GM19035 (cell line): Measurements from ENCODE around the gene NPHP3.
"Not testable (repeated sequence)": the region's sequence is repeated elsewhere in the genome, so short reads cannot be mapped to it uniquely, and the experiment has no call there.

Experiments
- ATAC-seq: cut with Tn5 transposase; IDR thresholded peaks from one replicate; pipeline ENCODE4 v1.9.1; 2021; ENCODE audit not compliant: unreplicated experiment

NPHP3 gene

GRCh38 chr3:132722165-132723023 lies at the start of gene NPHP3:
TSS of gene NPHP3 (minus strand) at chr3:132722409. CDS start at chr3:132722355, 54 bp downstream.
- ATAC-seq = peak; percentile 80

- no peak for ATAC-seq
Observed at GRCh38 chr3:132758740-132759139, 36.5 kb upstream of the NPHP3 start.

- ATAC-seq = no peak
Observed at GRCh38 chr3:132756108-132756650, 34.0 kb upstream of the NPHP3 start.

GRCh38 chr3:132753946-132754345 lies 31.7 kb upstream of the NPHP3 start:
- ATAC-seq = no peak

GRCh38 chr3:132749786-132750185 lies 27.6 kb upstream of the NPHP3 start:
- ATAC-seq = no peak

GRCh38 chr3:132746720-132747119 lies 24.5 kb upstream of the NPHP3 start:
- ATAC-seq = not testable (repeated sequence)

- no peak for ATAC-seq
Observed at GRCh38 chr3:132738314-132738713, 16.1 kb upstream of the NPHP3 start.

GRCh38 chr3:132735589-132735988 lies 13.4 kb upstream of the NPHP3 start:
- no peak for ATAC-seq

GRCh38 chr3:132730891-132731580 lies 8.8 kb upstream of the NPHP3 start:
- ATAC-seq = no peak

- ATAC-seq = no peak
Observed at GRCh38 chr3:132726341-132726823, 4.2 kb upstream of the NPHP3 start.

GRCh38 chr3:132723024-132723950 lies 1.1 kb upstream of the NPHP3 start:
- ATAC-seq = no peak

- ATAC-seq = no peak
Observed at GRCh38 chr3:132721479-132722164, 587 bp downstream of the NPHP3 start.

GRCh38 chr3:132720228-132720627 lies 2.0 kb downstream of the NPHP3 start:
- no peak for ATAC-seq

- no peak for ATAC-seq
Observed at GRCh38 chr3:132716372-132716771, 5.8 kb downstream of the NPHP3 start.

GRCh38 chr3:132713977-132714727 lies 8.1 kb downstream of the NPHP3 start:
- ATAC-seq = no peak

- no peak for ATAC-seq
Observed at GRCh38 chr3:132710311-132710710, 11.9 kb downstream of the NPHP3 start.

- ATAC-seq = no peak
Observed at GRCh38 chr3:132709761-132710160, 12.4 kb downstream of the NPHP3 start.

GRCh38 chr3:132703733-132704132 lies 18.5 kb downstream of the NPHP3 start:
- ATAC-seq = no peak

GRCh38 chr3:132695422-132695821 lies 26.8 kb downstream of the NPHP3 start:
- no peak for ATAC-seq
